ENCODE results near the gene MAP4K2. TPM values are rescaled to one million over a fixed set of nuclear protein-coding genes. Genes with fewer than 3 reads are reported as not detected.

MAP4K2 gene
- total and polyA plus RNA-seq, 9 of the 15 experiments (the other 6 are each of a cell fraction or from before 2014, with no cell fraction given), result 0.13 to 14.5 (median 7.3) TPM

DNA sequence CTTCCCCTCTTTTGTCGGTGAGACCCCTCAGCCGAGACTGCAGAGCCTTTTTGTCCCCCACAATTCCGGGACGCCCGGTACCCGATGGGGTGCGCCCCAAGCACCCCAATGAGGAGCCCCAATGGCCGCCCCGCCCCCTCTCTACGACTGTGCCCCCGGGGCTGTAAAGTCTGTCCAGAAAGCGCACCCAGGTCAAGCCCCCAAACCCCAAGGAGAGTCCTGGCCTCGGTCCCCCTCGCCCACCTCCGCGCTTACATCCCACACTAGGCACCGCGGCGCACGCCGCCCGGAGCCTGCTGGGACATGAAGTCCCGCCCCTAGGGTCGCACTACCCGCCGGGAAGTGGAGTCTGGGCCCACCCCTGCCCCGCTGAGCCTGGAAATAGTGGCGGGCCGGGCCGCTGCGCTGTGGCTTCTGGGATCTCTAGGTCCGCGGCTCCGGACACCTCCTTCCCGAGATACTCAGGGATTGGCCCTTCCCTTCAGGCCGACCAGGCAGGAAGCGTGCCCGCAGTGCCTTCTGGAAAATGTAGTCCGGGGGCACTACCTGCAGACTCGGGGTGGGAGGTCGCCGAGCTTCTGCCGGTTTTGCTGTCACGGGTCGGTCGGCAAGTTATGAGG lies 7.4 kb upstream of the MAP4K2 start, which contains the start of gene MEN1 (continued):
- peak; percentile 75; the same call in 1 of the 2 replicates for TF ChIP-seq ZNF197 (CRISPR knock-in tag; IDR thresholded peaks at IDR 0.05; ENCODE audit: low read depth)
- TF ChIP-seq, protein P1, sequence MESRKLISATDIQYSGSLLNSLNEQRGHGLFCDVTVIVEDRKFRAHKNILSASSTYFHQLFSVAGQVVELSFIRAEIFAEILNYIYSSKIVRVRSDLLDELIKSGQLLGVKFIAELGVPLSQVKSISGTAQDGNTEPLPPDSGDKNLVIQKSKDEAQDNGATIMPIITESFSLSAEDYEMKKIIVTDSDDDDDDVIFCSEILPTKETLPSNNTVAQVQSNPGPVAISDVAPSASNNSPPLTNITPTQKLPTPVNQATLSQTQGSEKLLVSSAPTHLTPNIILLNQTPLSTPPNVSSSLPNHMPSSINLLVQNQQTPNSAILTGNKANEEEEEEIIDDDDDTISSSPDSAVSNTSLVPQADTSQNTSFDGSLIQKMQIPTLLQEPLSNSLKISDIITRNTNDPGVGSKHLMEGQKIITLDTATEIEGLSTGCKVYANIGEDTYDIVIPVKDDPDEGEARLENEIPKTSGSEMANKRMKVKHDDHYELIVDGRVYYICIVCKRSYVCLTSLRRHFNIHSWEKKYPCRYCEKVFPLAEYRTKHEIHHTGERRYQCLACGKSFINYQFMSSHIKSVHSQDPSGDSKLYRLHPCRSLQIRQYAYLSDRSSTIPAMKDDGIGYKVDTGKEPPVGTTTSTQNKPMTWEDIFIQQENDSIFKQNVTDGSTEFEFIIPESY (CRISPR knock-in tag; IDR thresholded peaks at IDR 0.05), result peak; percentile 10; the same call in 1 of the 2 replicates
- peak; percentile 53; the same call in 1 of the 2 replicates for TF ChIP-seq EP400 (IDR thresholded peaks at IDR 0.05)
- TF ChIP-seq, protein P2, sequence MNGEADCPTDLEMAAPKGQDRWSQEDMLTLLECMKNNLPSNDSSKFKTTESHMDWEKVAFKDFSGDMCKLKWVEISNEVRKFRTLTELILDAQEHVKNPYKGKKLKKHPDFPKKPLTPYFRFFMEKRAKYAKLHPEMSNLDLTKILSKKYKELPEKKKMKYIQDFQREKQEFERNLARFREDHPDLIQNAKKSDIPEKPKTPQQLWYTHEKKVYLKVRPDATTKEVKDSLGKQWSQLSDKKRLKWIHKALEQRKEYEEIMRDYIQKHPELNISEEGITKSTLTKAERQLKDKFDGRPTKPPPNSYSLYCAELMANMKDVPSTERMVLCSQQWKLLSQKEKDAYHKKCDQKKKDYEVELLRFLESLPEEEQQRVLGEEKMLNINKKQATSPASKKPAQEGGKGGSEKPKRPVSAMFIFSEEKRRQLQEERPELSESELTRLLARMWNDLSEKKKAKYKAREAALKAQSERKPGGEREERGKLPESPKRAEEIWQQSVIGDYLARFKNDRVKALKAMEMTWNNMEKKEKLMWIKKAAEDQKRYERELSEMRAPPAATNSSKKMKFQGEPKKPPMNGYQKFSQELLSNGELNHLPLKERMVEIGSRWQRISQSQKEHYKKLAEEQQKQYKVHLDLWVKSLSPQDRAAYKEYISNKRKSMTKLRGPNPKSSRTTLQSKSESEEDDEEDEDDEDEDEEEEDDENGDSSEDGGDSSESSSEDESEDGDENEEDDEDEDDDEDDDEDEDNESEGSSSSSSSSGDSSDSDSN (IDR thresholded peaks at IDR 0.05; ENCODE audit: borderline replicate concordance in 1 of 2, low read depth in 2 of 2, low read length in 2 of 2), result peak; percentile 47 to 86; a peak in 2 of 4 replicates
- TF ChIP-seq JUND (IDR thresholded peaks at IDR 0.05; ENCODE audit: borderline replicate concordance, low read depth, low read length), result peak; percentile 65
- TF ChIP-seq JUND (tag; IDR thresholded peaks at IDR 0.05; ENCODE audit: borderline replicate concordance, low read depth, low read length), result no peak; the same call in 2 of the 3 replicates
- TF ChIP-seq, protein P3, sequence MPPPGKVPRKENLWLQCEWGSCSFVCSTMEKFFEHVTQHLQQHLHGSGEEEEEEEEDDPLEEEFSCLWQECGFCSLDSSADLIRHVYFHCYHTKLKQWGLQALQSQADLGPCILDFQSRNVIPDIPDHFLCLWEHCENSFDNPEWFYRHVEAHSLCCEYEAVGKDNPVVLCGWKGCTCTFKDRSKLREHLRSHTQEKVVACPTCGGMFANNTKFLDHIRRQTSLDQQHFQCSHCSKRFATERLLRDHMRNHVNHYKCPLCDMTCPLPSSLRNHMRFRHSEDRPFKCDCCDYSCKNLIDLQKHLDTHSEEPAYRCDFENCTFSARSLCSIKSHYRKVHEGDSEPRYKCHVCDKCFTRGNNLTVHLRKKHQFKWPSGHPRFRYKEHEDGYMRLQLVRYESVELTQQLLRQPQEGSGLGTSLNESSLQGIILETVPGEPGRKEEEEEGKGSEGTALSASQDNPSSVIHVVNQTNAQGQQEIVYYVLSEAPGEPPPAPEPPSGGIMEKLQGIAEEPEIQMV (tag; conservative IDR thresholded peaks at IDR 0.05; ENCODE audit: low read depth), result peak; percentile 99

All from K562 (cell line).